Dermis microvascular lymphatic vessel endothelial cell (primary cell): Measurements from ENCODE around the gene LEFTY1. TPM values are rescaled to one million over a fixed set of nuclear protein-coding genes. Genes with fewer than 3 reads are reported as not detected.
"Not testable (repeated sequence)": the region's sequence is repeated elsewhere in the genome, so short reads cannot be mapped to it uniquely, and the experiment has no call there.

Experiments
- DNase-seq, 2 donors: peaks; one replicate each; pipeline versions ENCODE4 v3.0.0 to v3.0.0-alpha.2; 2010; ENCODE audit warnings: low read depth in 2 of 2
- total RNA-seq: library from RNA; depleted of rRNA; stranded (reverse); fragments of >200 nt; gene quantifications from 2 replicates; pipeline ENCODE4 v1.2.1, GENCODE V29; 2014

Gene LEFTY1
- total RNA-seq, 1 donor from 2014 or later = not detected

- DNase-seq = no peak
Measured at GRCh38 chr1:225888289-225888897, 553 bp downstream of the LEFTY1 start.

- not testable (repeated sequence) for DNase-seq
Measured at GRCh38 chr1:225887554-225888288, 1.2 kb downstream of the LEFTY1 start.

- no peak for DNase-seq
Measured at GRCh38 chr1:225887030-225887314, 2.0 kb downstream of the LEFTY1 start.

GRCh38 chr1:225886159-225887029 is 2.6 kb downstream of the LEFTY1 start:
- DNase-seq = no peak

- no peak for DNase-seq
Measured at GRCh38 chr1:225885336-225885735, 3.6 kb downstream of the LEFTY1 start.

GRCh38 chr1:225883616-225884265 is 5.2 kb downstream of the LEFTY1 start:
- no peak for DNase-seq

- peak in 1 of 2 donors; percentile 41 for DNase-seq
Measured at GRCh38 chr1:225882694-225883615, 6.0 kb downstream of the LEFTY1 start.

- peak; percentile 46 to 78 for DNase-seq
Measured at GRCh38 chr1:225881959-225882693, 6.8 kb downstream of the LEFTY1 start, which contains the start of gene TMEM63A. TSS of gene TMEM63A (minus strand) at chr1:225882380. CDS start at chr1:225877580, 4,800 bp downstream.

GRCh38 chr1:225881081-225881958 is 7.6 kb downstream of the LEFTY1 start:
- peak in 1 of 2 donors; percentile 67 for DNase-seq

- DNase-seq = no peak
Measured at GRCh38 chr1:225880636-225881035, 8.3 kb downstream of the LEFTY1 start.

- DNase-seq = no peak
Measured at GRCh38 chr1:225880222-225880588, 8.7 kb downstream of the LEFTY1 start.

GRCh38 chr1:225879521-225880221 is 9.3 kb downstream of the LEFTY1 start:
- DNase-seq = no peak

- no peak for DNase-seq
Measured at GRCh38 chr1:225878282-225878681, 10.7 kb downstream of the LEFTY1 start.

GRCh38 chr1:225877580-225877979 is 11.4 kb downstream of the LEFTY1 start:
- DNase-seq = peak in 1 of 2 donors; percentile 50

- DNase-seq = no peak
Measured at GRCh38 chr1:225876900-225877510, 11.9 kb downstream of the LEFTY1 start.

GRCh38 chr1:225875044-225875815 is 13.7 kb downstream of the LEFTY1 start:
- no peak for DNase-seq

GRCh38 chr1:225874431-225874830 is 14.5 kb downstream of the LEFTY1 start:
- DNase-seq = no peak
